ENCODE measurements around the gene HBG1.
A peak's percentile ranks its signal among the peaks of the same experiment; 100 is the strongest.
"Not testable (repeated sequence)": the region's sequence is repeated elsewhere in the genome, so short reads cannot be mapped to it uniquely, and the experiment has no call there.

HBG1 gene

DNA sequence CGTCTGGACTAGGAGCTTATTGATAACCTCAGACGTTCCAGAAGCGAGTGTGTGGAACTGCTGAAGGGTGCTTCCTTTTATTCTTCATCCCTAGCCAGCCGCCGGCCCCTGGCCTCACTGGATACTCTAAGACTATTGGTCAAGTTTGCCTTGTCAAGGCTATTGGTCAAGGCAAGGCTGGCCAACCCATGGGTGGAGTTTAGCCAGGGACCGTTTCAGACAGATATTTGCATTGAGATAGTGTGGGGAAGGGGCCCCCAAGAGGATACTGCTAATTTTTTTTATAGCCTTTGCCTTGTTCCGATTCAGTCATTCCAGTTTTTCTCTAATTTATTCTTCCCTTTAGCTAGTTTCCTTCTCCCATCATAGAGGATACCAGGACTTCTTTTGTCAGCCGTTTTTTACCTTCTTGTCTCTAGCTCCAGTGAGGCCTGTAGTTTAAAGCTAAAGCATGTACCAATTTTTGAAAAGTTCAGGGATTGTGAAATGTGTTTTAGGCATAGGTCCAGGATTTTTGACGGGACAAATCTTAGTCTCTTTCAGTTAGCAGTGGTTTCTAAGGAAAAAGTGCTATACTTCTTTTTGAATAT lies at the start of gene HBG1:
HBG1 (minus strand) TSS at position 51 of the 590 bp plus-strand sequence. CDS start 53 bp downstream, outside the sequence.
- DNase-seq (ENCODE audit: low read depth) = peak; percentile 8

DNA sequence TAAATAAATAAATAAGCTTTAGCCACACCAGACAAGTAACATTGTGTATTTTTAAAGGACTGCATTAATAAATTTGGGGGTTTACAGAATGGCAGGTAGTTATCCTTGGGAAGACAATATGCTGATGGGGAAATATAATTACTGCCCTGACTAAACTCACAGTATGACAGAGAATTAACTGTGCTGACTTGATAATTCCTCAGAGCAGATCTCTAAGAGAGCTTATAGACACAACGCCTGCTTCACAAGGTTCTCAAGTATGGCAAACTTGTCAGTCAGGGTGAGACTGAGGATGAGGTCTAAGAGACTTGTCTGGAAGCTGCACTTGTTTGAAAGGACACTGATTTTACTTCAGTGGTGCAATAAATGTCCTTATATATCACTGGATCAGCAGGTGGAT lies 48.8 kb upstream of the HBG1 start:
- no peak for DNase-seq (ENCODE audit: low read depth)

DNA sequence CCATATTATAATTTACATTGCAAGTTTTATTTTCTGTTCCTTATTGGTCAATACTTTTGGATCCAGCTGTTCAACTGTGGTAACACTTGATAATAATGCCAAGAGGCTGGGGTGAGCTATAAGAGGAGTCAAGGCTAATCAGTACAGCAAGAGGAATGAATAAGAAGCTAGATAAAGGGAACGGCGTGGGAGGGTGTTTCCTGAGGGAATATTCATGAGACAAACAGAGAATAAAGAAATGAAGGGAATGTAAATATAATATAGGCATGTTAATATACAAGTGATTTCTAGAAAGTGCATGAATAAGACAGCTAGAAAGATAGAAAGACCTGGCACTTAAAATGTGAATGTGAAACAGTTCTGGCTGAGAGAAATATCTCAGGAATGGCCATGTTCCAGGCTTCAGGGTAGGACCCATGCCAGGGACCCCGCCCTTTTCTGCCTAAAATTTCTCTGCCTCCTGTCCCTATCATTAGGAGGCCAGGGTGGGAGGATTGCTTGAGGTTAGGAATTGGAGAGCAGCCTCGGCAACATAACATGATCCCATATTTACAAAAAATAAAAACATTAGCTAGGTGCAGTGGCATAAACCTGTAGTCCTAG lies 48.2 kb upstream of the HBG1 start:
- DNase-seq (ENCODE audit: low read depth) = no peak

DNA sequence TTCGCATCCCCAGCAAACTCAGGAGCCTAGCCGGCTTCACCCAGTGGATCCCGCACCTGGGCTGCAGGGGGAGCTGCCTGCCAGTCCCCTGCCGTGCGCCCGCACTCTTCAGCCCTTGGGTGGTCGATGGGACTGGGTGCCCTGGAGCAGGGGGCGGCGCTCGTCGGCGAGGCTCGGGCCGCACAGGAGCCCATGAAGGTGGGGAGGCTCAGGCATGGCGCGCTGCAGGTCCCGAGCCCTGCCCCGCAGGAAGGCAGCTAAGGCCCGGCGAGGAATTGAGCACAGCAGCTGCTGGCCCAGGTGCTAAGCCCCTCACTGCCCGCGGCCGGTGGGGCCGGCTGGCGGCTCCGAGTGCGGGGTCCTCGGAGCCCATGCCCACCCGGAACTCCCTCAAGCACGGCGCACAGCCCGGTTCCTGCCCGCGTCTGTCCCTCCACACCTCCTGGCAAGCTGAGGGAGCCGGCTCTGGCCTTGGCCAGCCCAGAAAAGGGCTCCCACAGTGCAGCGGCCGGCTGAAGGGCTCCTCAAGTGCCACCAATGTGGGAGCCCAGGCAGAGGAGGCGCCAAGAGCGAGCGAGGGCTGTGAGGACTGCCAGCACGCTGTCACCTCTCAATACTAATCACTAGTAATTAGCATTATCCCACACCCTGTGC lies 44.8 kb upstream of the HBG1 start:
- DNase-seq (ENCODE audit: low read depth) = not testable (repeated sequence)

DNA sequence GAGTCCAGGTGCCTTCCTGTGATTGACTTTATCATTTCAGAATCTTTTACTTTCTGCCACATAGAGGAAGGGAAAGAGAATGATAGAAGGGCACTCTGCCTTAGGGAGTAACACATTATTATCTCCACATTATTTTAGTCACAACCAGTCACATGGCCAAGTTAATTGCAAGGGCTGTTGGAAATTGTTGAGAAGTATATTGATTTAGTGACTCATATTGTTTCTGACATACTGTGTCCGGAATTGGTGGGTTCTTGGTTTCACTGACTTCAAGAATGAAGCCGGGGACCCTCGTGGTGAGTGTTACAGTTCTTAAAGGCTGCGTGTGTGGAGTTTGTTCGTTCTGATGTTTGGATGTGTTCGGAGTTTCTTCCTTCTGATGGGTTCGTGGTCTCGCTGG lies 43.4 kb upstream of the HBG1 start:
- DNase-seq (ENCODE audit: low read depth) = no peak

DNA sequence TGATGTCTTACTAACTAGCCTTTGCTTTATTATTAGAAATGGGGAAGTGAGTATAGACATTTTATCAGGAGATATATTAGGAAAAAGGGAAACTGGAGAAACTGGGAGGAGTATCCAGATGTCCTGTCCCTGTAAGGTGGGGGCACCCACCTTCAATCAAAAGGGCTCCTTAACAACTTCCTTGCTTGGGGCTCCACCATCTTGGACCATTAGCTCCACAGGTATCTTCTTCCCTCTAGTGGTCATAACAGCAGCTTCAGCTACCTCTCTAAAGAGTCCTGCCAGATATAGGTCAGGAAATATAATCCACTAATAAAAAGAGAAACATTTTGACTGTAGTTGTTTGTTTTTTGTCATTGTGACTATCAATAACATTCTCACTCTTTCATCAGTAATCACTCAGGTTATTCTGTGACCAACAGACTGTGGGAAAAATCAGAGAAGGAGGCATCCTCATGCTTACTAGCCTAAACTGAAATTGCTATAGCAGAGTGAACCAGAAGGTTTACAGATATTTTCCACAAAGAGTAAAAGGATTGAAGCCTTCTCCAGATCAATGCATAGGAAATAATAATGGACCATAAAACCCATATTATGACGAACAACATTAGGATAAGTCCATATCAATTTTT lies 41.7 kb upstream of the HBG1 start:
- DNase-seq (ENCODE audit: low read depth) = peak; percentile 39

DNA sequence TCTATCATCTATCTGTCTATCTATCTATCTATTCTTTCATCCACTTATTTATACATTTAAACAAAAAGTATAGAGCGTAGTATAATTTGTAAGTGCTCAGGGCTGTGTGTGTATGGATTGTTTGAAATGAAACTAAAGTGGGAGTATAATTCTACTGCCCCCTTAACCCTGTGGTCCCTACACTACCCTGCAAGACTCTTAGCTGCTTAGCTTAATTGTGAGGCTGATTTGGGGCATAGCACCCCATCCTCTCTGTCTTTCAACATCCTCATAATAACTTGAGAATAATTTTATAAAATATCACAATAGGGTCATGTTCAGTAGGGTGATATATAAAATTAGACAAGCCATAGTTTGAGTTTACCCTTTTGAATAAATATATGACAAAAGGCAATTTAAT lies 40.4 kb upstream of the HBG1 start:
- DNase-seq (ENCODE audit: low read depth) = no peak

DNA sequence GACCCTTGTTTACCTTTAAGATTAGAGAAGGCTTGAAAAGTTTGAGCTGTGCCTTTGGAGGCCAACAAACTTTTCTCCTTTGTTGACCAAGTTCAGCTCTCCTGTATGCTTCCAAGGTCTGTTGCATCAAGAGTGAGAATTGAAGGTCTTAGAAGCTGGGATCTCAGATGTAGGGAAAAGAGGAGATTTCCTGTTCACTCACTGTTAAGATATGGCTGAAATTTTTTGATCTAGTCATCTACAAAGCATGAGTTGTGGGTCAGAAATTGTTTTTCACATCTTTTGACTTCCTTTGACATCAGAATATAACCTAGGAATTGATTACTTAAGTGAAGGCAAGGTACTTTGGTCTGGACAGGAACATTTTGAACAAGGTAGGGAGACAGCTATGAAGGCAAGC lies 40.0 kb upstream of the HBG1 start:
- DNase-seq (ENCODE audit: low read depth) = no peak

DNA sequence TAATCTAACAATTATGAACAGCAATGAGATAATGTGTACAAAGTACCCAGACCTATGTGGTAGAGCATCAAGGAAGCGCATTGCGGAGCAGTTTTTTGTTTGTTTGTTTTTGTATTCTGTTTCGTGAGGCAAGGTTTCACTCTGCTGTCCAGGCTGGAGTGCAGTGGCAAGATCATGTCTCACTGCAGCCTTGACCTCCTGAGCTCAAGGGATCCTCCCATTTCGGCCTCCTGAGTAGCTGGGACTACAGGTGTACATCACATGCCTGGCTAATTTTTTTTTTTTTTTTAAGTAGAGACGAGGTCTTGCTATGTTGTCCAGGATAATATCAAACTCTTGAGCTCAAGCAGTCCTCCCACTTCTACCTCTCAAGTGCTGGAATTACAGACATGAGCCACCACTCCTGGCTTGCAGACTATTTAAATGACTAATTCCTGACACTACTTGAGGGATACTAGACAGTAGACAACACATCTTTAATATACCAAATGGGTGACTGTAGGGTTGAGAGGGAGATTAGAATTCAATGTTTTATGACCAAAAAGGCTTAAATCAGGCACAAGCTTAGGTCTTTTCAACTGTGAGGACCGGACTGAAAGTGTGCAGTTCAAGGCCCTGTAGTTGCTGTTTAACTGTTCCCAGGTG lies 39.4 kb upstream of the HBG1 start:
- DNase-seq (ENCODE audit: low read depth) = no peak

DNA sequence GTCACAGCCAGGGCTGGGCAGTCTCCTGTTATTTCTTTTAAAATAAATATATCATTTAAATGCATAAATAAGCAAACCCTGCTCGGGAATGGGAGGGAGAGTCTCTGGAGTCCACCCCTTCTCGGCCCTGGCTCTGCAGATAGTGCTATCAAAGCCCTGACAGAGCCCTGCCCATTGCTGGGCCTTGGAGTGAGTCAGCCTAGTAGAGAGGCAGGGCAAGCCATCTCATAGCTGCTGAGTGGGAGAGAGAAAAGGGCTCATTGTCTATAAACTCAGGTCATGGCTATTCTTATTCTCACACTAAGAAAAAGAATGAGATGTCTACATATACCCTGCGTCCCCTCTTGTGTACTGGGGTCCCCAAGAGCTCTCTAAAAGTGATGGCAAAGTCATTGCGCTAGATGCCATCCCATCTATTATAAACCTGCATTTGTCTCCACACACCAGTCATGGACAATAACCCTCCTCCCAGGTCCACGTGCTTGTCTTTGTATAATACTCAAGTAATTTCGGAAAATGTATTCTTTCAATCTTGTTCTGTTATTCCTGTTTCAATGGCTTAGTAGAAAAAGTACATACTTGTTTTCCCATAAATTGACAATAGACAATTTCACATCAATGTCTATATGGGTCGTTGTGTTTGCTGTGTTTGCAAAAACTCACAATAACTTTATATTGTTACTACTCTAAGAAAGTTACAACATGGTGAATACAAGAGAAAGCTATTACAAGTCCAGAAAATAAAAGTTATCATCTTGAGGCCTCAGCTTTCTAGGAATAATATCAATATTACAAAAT lies 38.6 kb upstream of the HBG1 start:
- DNase-seq (ENCODE audit: low read depth) = no peak

DNA sequence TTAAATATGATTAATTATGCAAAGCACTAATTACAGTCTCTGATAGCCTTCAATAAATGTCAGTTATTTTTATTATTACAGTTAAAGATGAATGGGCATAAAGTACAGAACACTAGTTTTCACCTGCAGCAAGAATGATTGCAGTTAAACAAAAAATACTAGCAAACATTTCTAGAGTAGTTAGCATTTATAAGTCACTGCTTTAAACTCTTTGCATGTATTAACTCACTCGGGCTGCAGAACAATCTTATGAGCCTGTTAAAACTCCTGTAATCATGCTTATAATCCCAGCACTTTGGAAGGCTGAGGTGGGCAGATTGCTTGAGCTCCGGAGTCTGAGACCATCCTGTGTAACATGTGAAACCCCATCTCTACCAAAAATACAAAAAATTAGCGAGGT lies 37.2 kb upstream of the HBG1 start:
- no peak for DNase-seq (ENCODE audit: low read depth)

DNA sequence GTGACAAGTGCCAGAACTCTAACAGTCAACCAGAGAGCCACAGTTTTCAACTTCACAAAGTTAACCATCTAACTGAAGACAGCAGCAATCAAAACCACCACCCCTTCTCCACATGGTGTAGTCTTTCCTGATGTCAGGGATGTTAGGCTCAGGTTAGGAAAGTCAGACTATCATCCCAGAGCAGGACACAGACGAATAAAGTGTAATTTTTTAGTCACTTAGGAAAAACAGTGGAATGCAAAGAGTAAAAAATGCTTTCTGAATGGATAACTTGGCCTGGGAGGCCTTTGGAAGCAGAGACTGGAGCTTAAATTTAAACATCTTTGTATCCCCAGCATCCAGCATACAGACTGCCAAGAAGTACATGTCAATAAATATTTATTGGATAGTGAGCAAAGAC lies 36.7 kb upstream of the HBG1 start:
- no peak for DNase-seq (ENCODE audit: low read depth)

DNA sequence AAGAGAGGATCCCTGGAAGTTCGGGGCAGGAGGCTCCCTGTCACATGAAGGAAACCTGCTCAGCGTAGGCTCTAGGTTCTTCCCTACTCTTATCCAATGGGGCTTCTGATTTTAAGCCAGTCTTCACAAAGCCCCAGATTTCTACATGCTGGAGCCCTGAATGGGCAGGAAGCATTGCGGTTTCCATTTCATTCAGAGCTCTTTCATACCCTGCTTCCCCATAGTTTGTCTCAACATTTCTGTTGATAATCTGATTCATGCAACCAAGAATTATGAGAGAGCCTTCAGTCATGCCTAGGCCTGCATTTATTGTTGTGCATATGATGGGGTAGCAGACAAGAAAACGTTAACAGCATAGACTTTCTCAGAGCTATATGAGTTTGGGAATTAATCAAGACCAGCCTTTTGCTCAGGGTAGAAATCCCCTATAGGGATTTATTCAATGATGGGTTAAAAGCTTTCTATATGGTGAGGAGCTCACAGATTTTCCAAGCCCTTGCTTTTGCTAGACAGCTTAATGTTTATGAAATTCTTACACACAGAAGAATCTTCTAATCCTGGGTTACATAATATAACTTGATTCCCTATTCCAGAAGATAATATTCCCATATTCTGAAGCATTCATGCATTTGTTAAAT lies 36.2 kb upstream of the HBG1 start:
- DNase-seq (ENCODE audit: low read depth) = no peak

DNA sequence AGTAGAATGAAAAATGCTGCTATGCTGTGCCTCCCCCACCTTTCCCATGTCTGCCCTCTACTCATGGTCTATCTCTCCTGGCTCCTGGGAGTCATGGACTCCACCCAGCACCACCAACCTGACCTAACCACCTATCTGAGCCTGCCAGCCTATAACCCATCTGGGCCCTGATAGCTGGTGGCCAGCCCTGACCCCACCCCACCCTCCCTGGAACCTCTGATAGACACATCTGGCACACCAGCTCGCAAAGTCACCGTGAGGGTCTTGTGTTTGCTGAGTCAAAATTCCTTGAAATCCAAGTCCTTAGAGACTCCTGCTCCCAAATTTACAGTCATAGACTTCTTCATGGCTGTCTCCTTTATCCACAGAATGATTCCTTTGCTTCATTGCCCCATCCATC lies 35.0 kb upstream of the HBG1 start:
- DNase-seq (ENCODE audit: low read depth) = no peak

DNA sequence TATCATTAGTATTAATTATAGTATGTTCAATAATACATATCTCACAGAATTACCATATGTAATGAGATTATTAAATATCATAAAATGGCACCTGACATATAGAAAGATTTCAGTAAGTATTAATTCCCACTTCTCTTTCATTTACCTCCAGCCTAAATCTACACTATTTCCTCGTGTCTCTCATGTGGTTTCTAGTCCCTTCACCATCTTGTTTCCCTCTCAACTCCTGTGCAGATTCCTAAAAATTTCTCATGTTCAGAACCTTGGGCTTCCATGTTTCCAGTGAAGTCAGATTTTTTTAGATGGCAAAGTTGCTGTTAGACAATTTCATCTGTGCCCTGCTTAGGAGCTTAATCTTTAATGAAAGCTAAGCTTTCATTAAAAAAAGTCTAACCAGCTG lies 34.2 kb upstream of the HBG1 start:
- no peak for DNase-seq (ENCODE audit: low read depth)

DNA sequence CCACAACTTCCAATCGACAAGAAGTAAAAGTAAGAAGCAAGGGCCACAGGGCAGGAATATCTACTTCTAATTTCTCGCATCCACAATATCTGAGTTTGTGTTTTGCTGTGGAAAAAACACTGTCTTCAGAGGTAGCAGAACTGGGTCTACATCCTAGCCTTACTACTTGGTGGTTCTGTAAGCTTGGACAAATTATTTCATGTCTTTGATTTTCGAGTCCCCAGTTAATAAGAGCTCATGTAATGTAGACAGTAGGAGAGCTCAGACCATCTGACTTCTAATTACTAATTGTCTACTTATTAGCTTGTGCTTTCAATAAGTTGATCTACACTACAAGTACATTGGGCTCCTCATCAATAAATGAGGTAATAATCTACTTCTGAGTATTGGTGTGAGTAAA lies 33.4 kb upstream of the HBG1 start:
- DNase-seq (ENCODE audit: low read depth) = no peak

DNA sequence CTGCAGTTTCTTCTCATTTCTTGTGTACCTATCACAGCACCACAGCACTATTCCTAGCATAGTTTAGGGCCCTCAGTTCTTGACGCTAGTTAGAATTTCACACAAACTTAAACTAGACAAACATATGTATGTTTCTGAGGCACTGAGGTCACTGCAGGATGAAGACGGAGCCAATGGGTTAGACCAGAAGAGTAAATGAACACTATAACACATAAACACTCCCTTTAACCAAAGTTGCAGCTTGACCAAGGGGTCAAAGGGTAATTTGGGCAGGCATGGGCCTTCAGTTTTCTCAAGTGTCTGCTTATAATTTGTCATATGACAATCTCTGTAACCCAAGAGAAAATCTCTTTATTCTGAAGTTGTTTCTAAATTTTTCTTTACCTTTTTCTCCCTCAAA lies 33.0 kb upstream of the HBG1 start:
- no peak for DNase-seq (ENCODE audit: low read depth)

DNA sequence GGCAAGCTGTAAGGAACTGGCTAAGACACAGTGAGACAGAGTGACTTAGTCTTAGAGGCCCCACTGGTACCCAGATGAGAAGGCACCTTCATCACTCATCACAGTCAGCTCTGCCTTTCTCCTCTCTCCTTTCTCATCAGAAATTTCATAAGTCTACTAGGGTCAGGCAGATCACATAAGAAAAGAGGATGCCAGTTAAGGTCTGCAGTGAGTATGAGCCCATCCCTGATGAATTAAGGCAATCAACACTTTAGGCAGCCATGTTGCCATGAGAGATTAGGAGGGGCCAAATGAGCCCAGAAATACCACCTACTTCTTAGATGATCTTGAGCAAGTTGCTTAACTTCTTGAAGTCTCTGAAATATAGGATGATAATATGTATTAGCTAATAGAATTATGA lies 31.9 kb upstream of the HBG1 start:
- DNase-seq (ENCODE audit: low read depth) = no peak

DNA sequence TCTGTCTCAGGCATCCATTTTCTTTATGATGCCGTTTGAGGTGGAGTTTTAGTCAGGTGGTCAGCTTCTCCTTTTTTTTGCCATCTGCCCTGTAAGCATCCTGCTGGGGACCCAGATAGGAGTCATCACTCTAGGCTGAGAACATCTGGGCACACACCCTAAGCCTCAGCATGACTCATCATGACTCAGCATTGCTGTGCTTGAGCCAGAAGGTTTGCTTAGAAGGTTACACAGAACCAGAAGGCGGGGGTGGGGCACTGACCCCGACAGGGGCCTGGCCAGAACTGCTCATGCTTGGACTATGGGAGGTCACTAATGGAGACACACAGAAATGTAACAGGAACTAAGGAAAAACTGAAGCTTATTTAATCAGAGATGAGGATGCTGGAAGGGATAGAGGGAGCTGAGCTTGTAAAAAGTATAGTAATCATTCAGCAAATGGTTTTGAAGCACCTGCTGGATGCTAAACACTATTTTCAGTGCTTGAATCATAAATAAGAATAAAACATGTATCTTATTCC lies 31.0 kb upstream of the HBG1 start:
- peak; percentile 96 for DNase-seq (ENCODE audit: low read depth)

DNA sequence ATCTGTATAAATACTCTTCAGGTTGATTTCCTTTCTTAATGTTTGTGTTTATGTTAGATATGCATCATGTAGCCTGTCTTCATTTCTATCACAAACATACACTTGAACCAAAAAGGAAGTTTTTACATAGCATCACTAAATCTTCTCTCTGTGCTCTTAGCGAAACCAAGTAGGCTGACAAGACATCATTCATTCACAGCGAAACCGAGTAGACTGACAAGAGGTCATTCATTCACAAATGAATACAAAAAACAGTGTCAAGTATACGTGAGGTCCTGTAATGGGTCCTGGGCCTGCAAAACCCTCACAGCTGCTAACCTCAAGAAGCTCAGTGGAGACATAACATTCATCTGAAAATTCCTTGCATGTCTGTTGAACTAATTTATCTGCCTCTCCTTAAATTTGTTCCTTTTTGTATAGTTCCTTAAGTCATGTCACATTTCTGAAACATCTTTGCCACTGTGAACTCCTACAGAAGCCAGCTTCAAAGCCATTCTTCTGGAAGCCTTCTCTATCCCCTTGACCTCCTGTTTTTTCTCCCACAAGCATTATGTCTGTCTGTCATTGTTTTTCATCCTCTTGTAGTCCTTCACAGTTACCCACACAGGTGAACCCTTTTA lies 29.9 kb upstream of the HBG1 start:
- DNase-seq (ENCODE audit: low read depth) = no peak

All from fibroblast of gingiva (primary cell).